Measurements from ENCODE around the gene ATP7B.

DNA sequence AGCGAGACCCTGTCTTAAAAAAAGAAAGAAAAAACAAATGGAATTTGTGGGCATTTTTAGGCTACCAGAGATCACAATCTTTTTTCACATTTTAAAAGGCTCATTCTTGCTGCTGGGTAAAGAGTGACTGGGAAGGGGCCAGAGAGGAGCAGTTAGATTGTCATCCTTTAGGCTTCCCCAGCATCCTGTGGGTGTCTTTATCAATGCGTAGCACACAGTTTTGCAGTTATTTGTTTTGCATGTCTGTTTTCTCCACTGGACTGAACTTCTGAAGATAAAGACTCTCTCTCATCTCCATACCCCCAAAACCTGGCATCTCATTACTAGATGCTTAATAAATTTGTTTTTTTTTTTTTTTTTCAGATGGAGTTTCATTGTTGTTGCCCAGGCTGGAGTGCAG, 11.1 kb upstream of the ATP7B start:
- TF ChIP-seq, protein P1, sequence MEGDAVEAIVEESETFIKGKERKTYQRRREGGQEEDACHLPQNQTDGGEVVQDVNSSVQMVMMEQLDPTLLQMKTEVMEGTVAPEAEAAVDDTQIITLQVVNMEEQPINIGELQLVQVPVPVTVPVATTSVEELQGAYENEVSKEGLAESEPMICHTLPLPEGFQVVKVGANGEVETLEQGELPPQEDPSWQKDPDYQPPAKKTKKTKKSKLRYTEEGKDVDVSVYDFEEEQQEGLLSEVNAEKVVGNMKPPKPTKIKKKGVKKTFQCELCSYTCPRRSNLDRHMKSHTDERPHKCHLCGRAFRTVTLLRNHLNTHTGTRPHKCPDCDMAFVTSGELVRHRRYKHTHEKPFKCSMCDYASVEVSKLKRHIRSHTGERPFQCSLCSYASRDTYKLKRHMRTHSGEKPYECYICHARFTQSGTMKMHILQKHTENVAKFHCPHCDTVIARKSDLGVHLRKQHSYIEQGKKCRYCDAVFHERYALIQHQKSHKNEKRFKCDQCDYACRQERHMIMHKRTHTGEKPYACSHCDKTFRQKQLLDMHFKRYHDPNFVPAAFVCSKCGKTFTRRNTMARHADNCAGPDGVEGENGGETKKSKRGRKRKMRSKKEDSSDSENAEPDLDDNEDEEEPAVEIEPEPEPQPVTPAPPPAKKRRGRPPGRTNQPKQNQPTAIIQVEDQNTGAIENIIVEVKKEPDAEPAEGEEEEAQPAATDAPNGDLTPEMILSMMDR (IDR thresholded peaks at IDR 0.05) = no peak
- no peak for TF ChIP-seq POLR2AphosphoS5 (IDR thresholded peaks at IDR 0.05)

All from transverse colon (tissue), 4 donors.